ENCODE data around the gene TRA2A.

The TRA2A gene

GRCh38 chr7:23487670-23488069, 44.1 kb downstream of the TRA2A start:
- no peak for TF ChIP-seq POLR2AphosphoS5 (IDR thresholded peaks at IDR 0.05; ENCODE audit: borderline replicate concordance, low read depth, low read length)
- no peak for TF ChIP-seq FOXP2 (optimal IDR thresholded peaks at IDR 0.05; ENCODE audit: control extremely low read depth, extremely low read length, insufficient read depth)
- no peak for TF ChIP-seq EZH2 (IDR thresholded peaks at IDR 0.05)
- H3K27ac ChIP-seq, result no peak overlapping the region
- no peak overlapping the region for H3K4me3 ChIP-seq
- no peak overlapping the region for H3K9ac ChIP-seq (ENCODE audit: insufficient read length)
- no peaks in the 10 kb centered on the region for H3K9me3 ChIP-seq (ENCODE audit: low read depth, low read length)
- DNase-seq (ENCODE audit: low read depth, low spot score), result no peak
- H3K36me3 ChIP-seq (ENCODE audit: insufficient read depth, low read length), result no peaks in the 10 kb centered on the region

GRCh38 chr7:23486002-23486773, 45.6 kb downstream of the TRA2A start:
- H3K9ac ChIP-seq (ENCODE audit: insufficient read length), result no peak overlapping the region
- no peak overlapping the region for H3K27ac ChIP-seq
- H3K4me3 ChIP-seq, result no peak overlapping the region
- H3K9me3 ChIP-seq (ENCODE audit: low read depth, low read length), result no peaks in the 10 kb centered on the region
- DNase-seq (ENCODE audit: low read depth, low spot score), result no peak
- TF ChIP-seq EZH2 (IDR thresholded peaks at IDR 0.05) (no peak), POLR2AphosphoS5 (IDR thresholded peaks at IDR 0.05; ENCODE audit: borderline replicate concordance, low read depth, low read length) (no peak), FOXP2 (optimal IDR thresholded peaks at IDR 0.05; ENCODE audit: control extremely low read depth, extremely low read length, insufficient read depth) (no peak)
- no peaks in the 10 kb centered on the region for H3K36me3 ChIP-seq (ENCODE audit: insufficient read depth, low read length)

- no peak for DNase-seq (ENCODE audit: low read depth, low spot score)
- Histone ChIP-seq H3K9ac (ENCODE audit: insufficient read length) (no peak overlapping the region), H3K9me3 (ENCODE audit: low read depth, low read length) (no peaks in the 10 kb centered on the region), H3K27ac (no peak overlapping the region), H3K36me3 (ENCODE audit: insufficient read depth, low read length) (no peaks in the 10 kb centered on the region), H3K4me3 (no peak overlapping the region)
- TF ChIP-seq EZH2 (IDR thresholded peaks at IDR 0.05), result no peak
- TF ChIP-seq POLR2AphosphoS5 (IDR thresholded peaks at IDR 0.05; ENCODE audit: borderline replicate concordance, low read depth, low read length), result no peak
Measured at GRCh38 chr7:23482686-23483085, 49.1 kb downstream of the TRA2A start.

- peak overlapping the region; percentile 14 for H3K9ac ChIP-seq (ENCODE audit: insufficient read length)
- no peaks in the 10 kb centered on the region for H3K36me3 ChIP-seq (ENCODE audit: insufficient read depth, low read length)
- H3K4me3 ChIP-seq, result peak overlapping the region; percentile 42; the same call in 1 of the 2 replicates
- H3K27ac ChIP-seq, result peak overlapping the region; percentile 33
- no peak for DNase-seq (ENCODE audit: low read depth, low spot score)
- TF ChIP-seq FOXP2 (optimal IDR thresholded peaks at IDR 0.05; ENCODE audit: control extremely low read depth, extremely low read length, insufficient read depth) (no peak), EZH2 (IDR thresholded peaks at IDR 0.05) (no peak), POLR2AphosphoS5 (IDR thresholded peaks at IDR 0.05; ENCODE audit: borderline replicate concordance, low read depth, low read length) (no peak)
- no peaks in the 10 kb centered on the region for H3K9me3 ChIP-seq (ENCODE audit: low read depth, low read length)
Measured at GRCh38 chr7:23477962-23478866, 53.6 kb downstream of the TRA2A start.

GRCh38 chr7:23477157-23477499, 54.7 kb downstream of the TRA2A start:
- DNase-seq (ENCODE audit: low read depth, low spot score), result no peak
- Histone ChIP-seq H3K4me3 (peak overlapping the region; percentile 85), H3K27ac (peak overlapping the region; percentile 83), H3K9me3 (ENCODE audit: low read depth, low read length) (no peaks in the 10 kb centered on the region), H3K36me3 (ENCODE audit: insufficient read depth, low read length) (no peaks in the 10 kb centered on the region), H3K9ac (ENCODE audit: insufficient read length) (peak overlapping the region; percentile 93)
- TF ChIP-seq POLR2AphosphoS5 (IDR thresholded peaks at IDR 0.05; ENCODE audit: borderline replicate concordance, low read depth, low read length) (no peak), FOXP2 (optimal IDR thresholded peaks at IDR 0.05; ENCODE audit: control extremely low read depth, extremely low read length, insufficient read depth) (no peak), EZH2 (IDR thresholded peaks at IDR 0.05) (no peak)

- DNase-seq (ENCODE audit: low read depth, low spot score), result no peak
- TF ChIP-seq POLR2AphosphoS5 (IDR thresholded peaks at IDR 0.05; ENCODE audit: borderline replicate concordance, low read depth, low read length) (no peak), FOXP2 (optimal IDR thresholded peaks at IDR 0.05; ENCODE audit: control extremely low read depth, extremely low read length, insufficient read depth) (no peak), EZH2 (IDR thresholded peaks at IDR 0.05) (no peak)
- Histone ChIP-seq H3K9ac (ENCODE audit: insufficient read length) (peak overlapping the region; percentile 93), H3K9me3 (ENCODE audit: low read depth, low read length) (no peaks in the 10 kb centered on the region), H3K27ac (peak overlapping the region; percentile 83), H3K4me3 (peak overlapping the region; percentile 85), H3K36me3 (ENCODE audit: insufficient read depth, low read length) (no peaks in the 10 kb centered on the region)
Measured at GRCh38 chr7:23476286-23477156, 55.3 kb downstream of the TRA2A start.

- DNase-seq (ENCODE audit: low read depth, low spot score), result no peak
- Histone ChIP-seq H3K36me3 (ENCODE audit: insufficient read depth, low read length) (no peaks in the 10 kb centered on the region), H3K9me3 (ENCODE audit: low read depth, low read length) (no peaks in the 10 kb centered on the region), H3K27ac (peak overlapping the region; percentile 89), H3K9ac (ENCODE audit: insufficient read length) (peak overlapping the region; percentile 93), H3K4me3 (peak overlapping the region; percentile 85)
- TF ChIP-seq POLR2AphosphoS5 (IDR thresholded peaks at IDR 0.05; ENCODE audit: borderline replicate concordance, low read depth, low read length) (no peak), EZH2 (IDR thresholded peaks at IDR 0.05) (no peak), FOXP2 (optimal IDR thresholded peaks at IDR 0.05; ENCODE audit: control extremely low read depth, extremely low read length, insufficient read depth) (no peak)
Measured at GRCh38 chr7:23475576-23475839, 56.3 kb downstream of the TRA2A start.
